HG03439 (cell line): ENCODE data around the gene TGM3.
"Not testable (repeated sequence)": the region's sequence is repeated elsewhere in the genome, so short reads cannot be mapped to it uniquely, and the experiment has no call there.

Experiments used
- ATAC-seq: cut with Tn5 transposase; IDR thresholded peaks from one replicate; pipeline ENCODE4 v1.9.1; 2021; ENCODE audit warnings: mild to moderate bottlenecking, moderate library complexity; ENCODE audit not compliant: unreplicated experiment

The TGM3 gene, protein sequence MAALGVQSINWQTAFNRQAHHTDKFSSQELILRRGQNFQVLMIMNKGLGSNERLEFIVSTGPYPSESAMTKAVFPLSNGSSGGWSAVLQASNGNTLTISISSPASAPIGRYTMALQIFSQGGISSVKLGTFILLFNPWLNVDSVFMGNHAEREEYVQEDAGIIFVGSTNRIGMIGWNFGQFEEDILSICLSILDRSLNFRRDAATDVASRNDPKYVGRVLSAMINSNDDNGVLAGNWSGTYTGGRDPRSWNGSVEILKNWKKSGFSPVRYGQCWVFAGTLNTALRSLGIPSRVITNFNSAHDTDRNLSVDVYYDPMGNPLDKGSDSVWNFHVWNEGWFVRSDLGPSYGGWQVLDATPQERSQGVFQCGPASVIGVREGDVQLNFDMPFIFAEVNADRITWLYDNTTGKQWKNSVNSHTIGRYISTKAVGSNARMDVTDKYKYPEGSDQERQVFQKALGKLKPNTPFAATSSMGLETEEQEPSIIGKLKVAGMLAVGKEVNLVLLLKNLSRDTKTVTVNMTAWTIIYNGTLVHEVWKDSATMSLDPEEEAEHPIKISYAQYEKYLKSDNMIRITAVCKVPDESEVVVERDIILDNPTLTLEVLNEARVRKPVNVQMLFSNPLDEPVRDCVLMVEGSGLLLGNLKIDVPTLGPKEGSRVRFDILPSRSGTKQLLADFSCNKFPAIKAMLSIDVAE

DNA sequence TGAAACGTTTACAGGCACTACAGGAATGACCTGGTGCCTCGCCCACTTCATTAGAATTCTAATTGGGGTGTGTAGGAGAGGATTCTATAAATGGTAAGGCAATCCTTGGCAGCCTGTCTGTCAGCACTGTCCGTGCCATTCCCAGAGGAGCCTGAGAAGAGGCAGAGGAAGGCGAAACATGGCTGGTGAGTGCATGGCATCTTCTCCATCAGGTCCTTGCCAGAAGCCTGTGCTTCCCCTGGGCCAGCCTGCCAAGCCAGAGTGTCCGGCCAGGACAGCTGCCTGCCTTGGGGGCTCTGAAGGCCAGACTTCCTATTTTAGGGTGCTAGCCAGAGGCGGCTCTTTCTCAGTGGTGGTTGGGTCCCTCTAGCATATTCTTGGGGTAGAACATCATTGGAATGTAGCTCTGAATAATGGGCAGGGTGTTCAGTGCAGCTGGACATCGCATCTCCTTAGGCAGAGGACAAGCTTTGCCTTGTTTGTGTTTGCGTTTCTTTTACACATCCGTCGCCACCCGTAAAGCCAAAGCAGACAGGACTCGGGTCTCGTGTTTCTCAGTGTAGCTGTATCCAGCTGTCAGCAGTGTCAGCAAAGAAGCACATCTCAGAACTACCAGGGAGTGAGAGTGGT is at the start of gene TGM3:
TGM3 (plus strand) TSS at position 116 of the 630 bp plus-strand sequence; CDS start at position 179, 63 bp downstream.
- ATAC-seq = no peak

DNA sequence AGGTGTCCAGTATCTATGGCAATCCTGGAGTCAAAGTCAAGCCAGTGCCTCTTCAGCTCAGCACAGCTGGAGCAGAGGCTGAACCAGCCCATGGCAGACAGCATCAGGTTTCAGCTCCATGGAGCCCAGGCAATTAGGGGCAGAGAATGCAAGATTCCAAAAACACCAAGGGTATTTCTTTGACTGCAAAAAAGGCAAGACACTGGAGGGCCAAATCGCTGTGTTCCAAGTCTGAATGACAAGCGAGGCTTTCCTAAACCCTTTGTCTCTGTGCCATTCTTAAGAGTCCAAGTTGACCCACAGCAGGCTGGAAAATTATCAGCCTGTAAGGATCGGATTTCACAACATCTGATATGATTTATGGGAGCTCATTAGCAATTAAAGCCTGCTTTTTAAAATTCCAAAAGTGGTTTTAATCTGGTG is 49.7 kb upstream of the TGM3 start:
- ATAC-seq = no peak

DNA sequence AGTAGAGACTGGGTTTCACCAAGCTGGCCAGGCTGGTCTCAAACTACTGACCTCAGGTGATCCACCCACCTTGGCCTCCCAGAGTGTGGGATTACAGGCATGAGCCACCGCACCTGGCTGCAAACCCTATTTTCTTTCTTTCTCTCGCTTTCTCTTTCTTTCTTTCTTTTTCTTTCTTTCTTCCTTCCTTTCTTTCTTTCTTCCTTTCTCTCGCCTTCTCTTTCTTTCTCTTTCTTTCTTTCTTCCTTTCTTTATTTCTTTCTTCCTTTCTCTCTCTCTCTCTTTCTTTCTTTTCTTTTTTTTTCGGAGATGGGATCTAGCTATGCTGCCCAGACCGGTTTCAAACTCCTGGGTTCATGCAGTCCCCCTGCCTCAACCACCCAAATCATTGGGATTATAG is 47.0 kb upstream of the TGM3 start:
- ATAC-seq = no peak

DNA sequence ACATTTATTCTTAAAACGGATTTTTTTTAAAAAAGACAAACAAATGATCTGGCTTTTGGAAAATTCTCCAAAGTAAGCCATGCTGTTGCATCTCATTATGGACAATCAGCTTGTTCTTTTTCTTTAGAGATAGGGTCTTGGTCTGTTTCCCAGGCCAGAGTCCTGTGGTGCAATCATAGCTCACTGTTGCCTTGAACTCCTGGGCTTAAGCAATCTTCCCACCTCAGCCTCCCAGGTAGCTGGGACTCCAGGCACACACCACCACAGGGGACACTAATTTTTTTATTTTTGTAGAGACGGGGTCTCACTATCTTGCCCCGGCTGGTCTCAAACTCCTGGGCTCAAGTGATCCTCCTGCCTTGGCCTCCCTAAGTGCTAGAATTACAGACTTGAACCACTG is 45.9 kb upstream of the TGM3 start:
- ATAC-seq = no peak

DNA sequence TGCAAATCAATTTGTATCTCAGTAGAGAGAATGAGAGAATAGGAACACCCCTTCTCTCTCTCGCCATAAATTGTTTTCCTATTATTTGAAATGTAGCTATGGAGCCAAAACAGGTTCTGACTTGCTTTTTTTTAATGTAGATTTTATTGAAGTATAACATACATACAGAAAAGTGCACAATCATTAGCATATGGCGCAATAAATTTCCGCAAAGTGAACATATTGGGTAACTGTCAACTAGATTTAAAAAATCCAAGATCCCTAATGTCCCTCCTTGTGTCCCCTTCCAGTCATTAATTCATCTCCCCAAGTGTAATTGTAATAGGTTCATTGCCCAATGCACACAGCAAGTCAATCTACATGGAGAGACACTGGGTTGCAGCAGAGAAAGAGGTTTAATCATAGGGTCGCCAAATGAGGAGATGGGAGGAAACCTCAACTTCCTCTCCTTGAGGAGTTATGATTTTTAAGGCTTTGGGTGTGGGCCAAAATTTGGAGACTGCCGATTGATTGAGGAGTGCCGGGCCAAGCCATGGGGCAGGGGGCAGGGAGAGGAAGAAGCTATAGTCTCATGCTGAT is 43.3 kb upstream of the TGM3 start:
- ATAC-seq = no peak

DNA sequence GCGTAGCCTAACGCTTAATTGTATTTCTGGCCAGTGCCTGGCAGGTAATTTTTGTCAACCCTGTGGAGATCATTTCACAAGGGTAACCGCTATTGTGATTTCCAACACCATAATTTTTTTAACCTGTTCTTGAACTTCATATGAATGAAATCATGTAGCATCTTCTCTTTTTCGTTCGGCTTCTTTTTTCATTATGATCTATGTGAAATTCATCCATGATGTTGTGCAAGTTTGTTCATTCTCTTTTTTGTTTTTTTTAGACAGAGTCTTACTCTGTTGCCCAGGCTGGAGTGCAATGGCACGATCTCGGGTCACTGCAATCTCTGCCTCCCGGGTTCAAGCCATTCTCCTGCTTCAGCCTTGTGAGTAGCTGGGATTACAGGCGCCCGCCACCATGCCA is 42.5 kb upstream of the TGM3 start:
- ATAC-seq = no peak

DNA sequence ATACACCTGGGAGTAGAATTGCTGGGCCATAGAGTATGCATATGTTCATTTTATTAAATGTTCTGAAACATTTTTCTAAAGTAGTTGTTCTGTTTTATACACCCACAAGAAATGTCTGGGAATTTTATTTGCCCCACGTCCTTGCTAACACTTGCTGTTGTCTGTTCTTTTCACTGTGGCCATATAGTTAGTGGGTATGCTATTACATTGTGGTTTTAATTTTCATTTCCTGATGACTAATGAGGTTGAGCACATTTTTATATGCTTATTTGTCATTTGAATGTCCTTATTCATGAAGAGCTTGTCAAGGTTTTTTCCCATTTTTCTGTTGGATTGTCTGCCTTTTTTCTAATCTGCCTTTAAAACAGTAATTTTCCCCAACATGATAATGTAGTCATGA is 41.5 kb upstream of the TGM3 start:
- no peak for ATAC-seq

DNA sequence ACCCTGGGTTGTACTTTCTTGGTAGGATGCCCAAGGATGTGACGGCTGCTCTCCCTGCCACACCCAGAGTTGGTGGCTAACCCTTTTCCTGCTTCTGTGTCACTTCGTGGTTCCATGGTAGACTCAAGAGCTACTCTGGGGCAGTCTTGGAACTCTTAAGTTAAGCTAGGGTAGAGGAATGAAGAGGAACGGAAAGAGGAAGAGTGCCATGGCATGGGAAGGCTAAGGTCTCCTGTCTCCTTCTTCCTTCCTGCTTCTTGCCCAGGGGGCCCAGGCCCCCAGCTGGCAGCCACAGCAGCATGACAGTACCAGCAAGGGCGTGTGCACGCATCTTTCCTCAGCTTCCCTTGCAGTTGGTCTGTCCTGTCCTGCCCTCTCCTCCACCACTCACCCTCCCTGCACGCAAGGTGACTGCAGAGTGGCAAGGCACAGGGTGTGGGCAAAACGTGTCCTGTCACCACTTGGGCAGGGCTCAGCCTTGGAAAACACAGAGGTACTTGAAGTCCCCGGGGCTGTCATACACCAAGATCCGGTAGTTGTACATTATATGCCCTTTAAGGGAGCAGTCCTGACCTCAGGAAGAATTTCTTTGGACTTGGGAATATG is 39.8 kb upstream of the TGM3 start:
- no peak for ATAC-seq

DNA sequence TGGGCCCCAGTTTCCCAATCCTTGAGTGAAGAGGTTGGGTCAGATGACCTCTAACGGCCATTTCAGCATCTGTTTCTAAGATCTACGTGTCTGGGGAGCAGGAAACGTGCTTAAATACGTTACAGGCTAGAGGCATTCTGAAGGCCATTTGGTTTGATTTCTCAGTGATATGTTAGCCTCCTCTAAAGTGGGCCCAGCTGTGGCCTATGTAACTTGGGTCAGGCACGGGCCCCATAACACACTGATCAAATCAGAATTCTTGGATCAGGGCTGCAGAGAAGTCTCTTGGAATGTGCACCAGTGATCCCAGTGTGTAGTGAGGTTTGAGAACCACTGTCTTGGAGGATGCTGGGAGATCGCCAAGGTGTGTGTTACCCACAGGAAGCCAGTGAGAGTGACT is 36.1 kb upstream of the TGM3 start:
- no peak for ATAC-seq

DNA sequence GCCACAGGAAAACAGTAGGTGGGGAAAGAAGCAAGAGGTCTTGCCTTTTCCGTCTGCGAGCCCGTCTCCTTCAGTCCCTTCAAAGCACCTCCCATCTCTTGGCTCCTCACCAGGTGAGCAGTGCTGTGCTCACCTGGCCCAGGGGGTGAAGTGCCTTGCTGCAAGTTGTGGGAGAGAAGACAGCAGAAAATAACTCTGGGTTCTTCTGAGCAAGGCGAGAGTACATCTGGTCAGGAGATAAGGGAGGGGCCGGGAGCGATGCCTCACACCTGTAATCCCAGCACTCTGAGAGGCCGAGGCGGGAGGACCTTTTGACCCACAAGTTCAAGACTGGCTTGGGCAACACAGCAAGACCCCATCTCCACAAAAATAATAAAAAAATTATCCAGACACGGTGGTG is 35.6 kb upstream of the TGM3 start:
- no peak for ATAC-seq

DNA sequence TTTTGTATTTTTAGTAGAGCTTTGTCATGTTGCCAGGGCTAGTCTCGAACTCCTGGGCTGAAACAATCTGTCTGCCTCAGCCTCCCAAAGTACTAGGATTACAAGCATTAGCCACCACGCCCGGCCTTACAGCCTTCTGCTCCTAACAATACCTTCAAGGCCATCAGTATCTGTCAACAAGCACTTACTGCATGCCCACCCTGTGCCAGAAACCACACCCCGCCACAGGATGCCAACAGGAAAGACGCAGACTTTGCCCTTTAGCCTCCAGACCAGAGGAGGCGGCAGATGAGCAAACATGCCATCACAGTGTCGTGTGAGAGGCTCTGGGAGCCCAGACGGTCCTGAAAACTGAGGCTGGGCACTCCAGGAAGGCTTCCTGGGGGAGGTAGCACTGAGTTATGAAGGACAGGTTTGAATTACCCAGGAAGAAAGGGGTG is 34.7 kb upstream of the TGM3 start:
- no peak for ATAC-seq

DNA sequence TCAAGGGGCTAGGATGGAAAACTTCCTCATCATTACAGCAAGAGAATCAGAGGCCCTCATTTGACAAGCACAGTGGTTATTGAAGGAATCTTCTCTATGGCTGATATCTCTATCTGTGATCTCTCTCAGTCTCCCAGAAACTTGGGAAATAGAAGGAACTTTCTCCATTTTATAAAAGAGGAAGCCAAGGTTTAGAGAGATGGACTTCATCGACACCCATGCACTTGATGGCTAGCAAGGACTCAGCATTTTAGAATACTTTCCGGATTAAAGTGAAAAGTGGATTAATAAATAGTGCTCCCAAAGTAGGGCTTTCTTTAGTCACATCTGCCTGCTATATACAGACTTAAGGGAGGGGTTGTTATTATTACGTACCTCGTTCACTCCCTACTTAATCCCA is 34.2 kb upstream of the TGM3 start:
- no peak for ATAC-seq

DNA sequence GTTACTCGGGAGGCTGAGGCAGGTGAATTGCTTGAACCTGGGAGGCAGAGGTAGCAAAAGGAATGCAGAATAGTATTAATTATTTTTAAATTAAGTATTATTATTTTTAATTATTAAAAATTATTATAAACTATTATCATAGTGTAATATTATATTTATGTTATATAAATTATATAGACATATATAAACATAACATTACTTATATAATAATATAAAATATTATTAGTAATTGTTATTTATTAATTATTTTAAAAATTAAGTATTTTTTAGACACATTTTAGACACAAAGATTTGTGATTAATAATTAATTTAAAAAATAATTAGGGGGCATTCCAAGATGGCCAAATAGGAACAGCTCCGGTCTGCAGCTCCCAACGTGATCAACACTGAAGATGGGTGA is 31.7 kb upstream of the TGM3 start:
- no peak for ATAC-seq

DNA sequence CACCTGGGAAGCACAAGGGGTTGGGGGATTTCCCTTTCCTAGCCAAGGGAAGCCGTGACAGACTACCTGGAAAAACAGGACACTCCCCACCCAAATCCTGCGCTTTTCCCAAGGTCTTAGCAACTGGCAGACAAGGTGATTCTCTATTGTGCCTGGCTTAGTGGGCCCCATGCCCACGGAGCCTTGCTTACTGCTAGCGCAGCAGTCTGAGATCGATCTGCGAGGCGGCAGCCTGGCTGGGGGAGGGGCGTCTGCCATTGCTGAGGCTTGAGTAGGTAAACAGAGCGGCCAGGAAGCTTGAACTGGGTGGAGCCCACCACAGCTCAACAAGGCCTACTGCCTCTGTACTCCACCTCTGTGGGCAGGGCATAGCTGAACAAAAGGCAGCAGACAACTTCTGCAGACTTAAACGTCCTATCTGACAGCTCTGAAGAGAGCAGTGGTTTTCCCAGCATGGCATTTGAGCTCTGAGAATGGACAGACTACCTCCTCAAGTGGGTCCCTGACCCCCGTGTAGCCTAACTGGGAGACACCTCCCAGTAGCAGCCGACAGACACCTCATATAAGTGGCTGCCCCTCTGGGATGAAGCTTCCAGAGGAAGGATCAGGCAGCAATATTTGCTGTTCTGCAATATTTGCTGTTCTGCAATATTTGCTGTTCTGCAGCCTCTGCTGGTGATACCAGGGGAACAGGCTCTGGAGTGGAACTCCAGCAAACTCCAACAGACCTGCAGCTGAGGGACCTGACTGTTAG is 31.0 kb upstream of the TGM3 start:
- ATAC-seq = not testable (repeated sequence)

DNA sequence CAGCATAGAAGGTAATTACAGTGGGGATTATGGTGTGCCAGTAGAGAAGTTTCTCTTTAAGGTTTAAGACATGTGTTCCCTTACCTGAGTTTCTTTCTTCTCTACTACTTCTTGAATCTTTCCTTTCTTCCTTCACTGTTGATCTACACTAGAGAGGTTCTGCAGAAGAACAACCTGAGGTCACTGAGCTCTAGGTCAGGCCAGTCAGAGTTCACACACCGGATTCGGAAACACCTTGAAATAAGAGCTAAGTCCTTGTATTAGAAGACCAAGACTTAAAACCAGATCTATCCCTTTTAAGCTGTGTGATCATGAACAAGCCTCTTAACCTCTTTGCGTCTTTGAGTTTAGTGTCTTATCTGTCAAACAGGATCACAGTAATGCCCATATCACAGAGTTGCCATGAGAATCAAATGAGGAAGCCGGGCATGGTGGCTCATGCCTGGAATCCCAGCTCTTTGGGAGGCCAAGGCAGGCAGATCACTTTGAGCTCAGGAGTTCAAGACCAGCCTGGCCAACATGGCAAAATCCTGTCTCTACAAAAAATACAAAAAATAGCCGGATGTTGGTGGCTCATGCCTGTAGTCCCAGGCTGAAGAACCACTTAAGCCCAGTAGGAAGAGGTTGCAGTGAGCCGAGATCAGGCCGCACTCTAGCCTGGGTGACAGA is 22.0 kb upstream of the TGM3 start:
- ATAC-seq = no peak

DNA sequence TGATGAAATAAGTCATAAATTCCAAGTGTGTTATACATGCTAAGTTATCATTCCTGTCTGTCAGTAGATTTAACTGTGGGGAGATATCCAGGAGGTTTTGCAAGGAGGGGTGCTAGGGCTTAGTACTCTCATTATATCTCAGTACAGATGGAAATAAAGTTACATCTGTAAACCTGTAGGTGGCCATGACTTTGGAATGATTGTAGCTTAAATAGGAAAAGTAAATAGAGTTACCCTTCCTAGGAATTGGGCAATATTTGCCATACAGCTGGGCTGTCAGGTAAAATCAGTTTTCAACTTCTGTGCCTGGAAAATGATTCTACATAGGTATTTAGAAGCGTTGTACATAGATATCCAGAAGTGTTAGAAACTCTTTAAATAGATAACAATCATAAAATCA is 19.8 kb upstream of the TGM3 start:
- ATAC-seq = no peak

DNA sequence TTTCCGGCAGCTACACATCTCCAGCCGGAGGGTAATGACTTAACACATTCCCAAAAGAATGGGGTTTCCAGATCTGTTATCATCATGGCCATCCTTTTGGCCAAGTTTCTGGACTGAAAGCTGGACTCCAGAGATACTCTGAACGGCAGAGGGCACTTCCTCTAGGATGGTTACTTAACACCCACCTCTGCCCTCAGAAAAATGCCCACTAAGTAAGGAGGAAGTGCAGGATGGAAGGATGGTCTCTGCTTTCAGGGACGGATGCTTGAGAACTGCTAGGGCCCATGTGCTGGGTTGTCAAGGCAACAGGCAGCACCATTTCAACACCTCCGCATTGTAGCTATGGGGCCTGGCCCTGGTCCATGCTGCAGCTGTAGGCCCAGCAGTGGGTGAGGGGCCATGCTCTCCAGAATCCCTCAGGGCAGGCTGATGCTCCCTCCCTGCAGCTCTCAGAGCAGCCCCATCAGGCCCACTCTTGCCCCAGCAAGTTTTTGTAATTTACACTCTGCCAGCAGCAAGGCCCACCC is 16.5 kb upstream of the TGM3 start:
- no peak for ATAC-seq

DNA sequence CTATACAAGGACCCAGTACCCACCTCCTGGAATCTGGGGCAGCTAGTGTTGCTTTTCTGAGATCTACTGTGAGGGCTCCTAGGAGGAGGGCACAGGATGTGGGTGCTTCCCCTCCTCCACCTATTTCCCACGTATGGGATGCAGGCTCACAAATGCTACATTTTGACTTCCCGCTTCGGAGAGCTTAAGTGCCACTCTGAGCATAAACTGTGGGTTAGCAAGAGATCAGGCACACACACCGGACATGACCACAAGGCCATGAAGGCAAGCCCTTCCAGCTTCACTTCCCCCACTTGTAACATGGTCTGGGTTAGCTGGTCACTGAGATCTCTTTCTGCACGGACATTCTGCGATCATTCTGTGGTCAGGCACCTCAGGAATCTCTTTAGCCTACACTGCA is 15.7 kb upstream of the TGM3 start:
- ATAC-seq = no peak

DNA sequence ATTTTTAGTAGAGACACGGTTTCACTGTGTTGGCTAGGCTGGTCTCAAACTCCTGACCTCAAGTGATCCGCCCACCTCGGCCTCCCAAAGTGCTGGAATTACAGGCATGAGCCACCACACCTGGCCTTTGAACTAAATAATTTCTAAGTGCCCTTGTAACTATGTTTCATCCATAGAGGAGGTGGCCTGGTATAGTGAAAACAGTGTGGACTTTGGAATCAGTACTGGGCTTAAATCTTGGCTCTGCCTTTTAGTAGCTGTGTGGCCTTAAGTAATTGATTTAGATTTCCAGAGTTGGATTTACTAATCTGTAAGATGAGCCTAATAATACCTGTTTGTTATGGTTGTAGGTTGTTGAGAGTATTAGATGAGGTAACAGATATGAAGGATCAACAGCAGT is 14.2 kb upstream of the TGM3 start:
- no peak for ATAC-seq

DNA sequence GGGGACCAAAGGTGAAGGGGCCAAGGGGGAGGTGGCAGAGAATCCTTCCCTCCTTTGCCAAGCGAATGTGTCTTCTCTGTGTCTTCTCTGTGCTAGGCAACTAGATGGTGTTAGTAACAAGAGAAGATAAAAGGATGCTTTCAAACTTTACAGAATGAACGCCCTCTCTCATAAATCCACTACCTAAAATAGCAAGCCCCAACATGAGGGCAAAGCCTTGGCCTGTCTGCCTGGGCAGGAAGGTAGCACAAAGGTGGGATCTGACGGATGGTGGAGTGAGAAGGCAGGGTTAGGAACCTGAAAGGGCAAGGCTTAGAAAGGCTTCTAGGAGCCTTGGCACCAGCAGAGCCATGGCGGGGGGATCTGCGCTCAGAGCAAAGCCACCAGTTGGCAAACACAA is 13.6 kb upstream of the TGM3 start:
- ATAC-seq = no peak
